A549 treated with dexamethasone at 1 μM for 4 hours (cell line): ENCODE results near the gene SCMH1. TPM values are rescaled to one million over a fixed set of nuclear protein-coding genes. Genes with fewer than 3 reads are reported as not detected.

Experiments
- total RNA-seq: library from RNA; stranded (reverse); fragments of 200-300 nt; extraction: Qiagen RNA extraction; gene quantifications from 5 replicates; pipeline ENCODE4 v1.2.3, GENCODE V29; 2022

Gene SCMH1
- 11.8 to 15.1 TPM (median 13.7 TPM) in 5 replicates for total RNA-seq

DNA sequence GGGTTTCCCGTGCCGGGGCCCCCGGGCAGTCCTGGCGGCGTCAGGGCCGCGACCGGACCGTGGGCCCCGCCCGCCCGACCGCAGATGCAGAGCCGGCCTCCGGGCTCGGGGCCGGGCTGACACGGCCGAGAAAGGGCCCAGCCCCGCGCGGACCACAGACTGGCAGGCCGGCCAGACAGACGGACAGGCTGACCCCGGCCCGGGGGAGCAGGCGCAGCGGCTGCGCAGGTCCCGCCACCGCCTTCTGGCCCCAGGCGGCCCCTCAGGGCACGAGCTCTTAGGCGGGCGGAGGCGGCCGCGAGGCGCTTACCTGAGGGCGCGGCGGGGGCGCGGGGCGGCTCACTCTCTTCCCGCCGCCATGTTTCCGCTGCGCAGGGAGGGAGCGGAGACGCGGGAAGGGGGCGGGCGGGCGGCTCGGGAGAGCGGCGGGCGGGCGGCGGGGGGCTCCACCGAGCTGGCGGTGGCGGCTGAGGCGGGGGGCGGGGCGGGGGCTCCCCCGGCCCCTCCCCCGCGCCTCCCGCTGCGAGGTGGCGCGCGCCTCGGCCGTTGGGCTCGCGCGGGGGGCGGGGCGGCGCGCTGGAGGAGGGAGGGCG lies at the start of gene SCMH1:
Gene SCMH1 (minus strand): TSS at position 558 of the 593 bp plus-strand sequence. CDS start 56,173 bp downstream, outside the sequence.

DNA sequence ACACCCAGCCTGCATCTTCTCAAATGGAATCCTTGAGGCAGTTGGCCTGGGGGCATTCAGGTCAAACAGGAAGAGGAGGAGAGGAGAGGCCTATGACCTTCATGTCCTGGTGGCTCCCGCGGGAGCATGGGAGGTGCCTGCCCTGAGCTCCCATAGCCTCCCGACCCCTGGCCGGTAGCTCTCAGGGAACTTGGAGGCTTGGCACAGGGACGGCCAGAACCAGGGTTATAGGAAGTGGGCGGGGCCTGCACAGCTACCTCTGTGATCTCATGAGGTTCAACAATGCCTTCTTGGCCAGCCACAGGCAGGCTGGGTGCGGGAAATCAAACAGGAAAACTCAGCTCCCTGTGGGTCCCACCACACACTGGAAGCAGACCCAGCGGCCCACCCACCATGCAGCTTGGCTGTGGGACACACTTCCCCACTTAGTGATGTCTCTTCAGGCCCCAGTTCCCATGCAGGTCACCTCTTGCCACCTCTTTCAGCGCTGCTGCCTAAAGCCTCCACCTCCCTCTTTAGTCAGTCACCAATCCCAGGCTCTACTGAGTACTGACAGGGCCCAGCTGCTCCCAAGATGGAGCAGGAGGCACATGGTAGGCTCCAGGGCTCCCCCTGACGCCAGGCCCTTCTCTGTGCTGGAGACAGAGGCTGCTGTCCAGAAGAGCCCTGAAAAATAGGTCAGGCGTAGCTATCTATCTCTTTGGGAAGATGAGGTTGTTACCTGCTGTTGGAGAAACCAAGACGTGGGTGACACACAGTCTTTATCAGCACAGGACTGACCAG lies 220.4 kb downstream of the SCMH1 start, which contains the start of gene SLFNL1:
Gene SLFNL1 (minus strand): TSS at position 200 of the 783 bp plus-strand sequence. CDS start 1,065 bp downstream, outside the sequence.

DNA sequence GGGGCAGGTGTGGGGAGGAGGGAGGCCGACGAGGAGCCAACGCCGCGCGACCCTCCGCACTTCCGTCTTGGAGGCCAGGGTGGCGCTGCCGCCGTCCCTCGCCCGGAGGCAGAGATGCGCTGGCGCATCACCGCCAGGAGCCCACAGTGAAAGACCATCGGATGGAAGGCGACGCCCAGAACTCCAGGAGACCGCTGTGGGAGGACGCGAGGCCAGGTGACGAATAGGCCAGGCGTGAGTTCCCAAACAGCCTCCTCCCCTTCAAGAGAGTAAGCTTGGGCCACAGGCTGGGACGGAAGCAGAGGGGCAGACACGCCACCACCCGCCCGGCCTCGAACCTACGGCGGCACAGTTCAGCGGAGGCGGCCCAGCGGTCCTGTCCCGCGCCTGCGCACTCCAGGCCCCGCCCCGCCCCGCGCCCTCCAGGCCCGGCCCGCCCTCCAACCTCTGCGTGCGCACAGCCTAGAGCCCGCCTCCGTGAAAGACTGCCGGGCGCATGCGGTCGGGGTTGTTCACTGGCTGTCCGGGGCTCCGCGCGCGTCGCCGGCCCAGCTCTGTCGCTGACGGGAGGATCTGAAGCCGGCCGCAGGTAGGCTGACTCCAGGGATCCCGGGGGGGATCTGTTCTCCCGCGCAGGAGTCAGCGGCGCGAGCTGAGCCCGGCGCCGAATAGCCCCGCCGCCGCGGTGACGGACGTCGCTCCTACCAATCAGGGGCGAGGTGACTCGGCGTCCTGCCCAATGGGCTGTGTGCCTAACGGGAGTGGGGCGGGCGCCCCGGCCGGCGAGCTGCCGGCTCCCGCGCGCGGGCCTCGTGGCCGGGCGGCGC lies 262.7 kb downstream of the SCMH1 start, which contains the start of gene CTPS1:
Gene CTPS1 (plus strand): TSS at position 456 of the 827 bp plus-strand sequence. CDS start 3,595 bp downstream, outside the sequence.

Other genes starting within 250 kb of the SCMH1 start
- gene SLFNL1, start 220.6 kb downstream of the SCMH1 start, total RNA-seq: 0.02 to 0.07 TPM (median 0.04 TPM) in 4 of 5 replicates, not detected in the other
- 0.46 to 0.94 TPM (median 0.84 TPM) in 5 replicates for gene FOXO6, start 119.1 kb upstream of the SCMH1 start, total RNA-seq
- 37.1 to 50.1 TPM (median 47.0 TPM) in 5 replicates for gene EDN2, start 242.4 kb upstream of the SCMH1 start, total RNA-seq